H1 (cell line): ENCODE results near the gene RPL38.

Experiments used
- GABPA ChIP-seq: IDR thresholded peaks from 2 replicates; pipeline ENCODE4 v1.6.1; 2011; ENCODE audit warnings: mild to moderate bottlenecking, low read length, moderate library complexity, borderline replicate concordance; ENCODE audit not compliant: insufficient read depth
- MAFK ChIP-seq: IDR thresholded peaks from 2 replicates; pipeline ENCODE4 v1.6.1; 2012; ENCODE audit warnings: low read depth, mild to moderate bottlenecking, improper control_type of control experiment, low read length
- POLR2A ChIP-seq, 2 experiments: IDR thresholded peaks; 1 replicate in 1 of 2; 2 replicates in 1 of 2; pipeline ENCODE4 v1.6.1; 2011; ENCODE audit warnings: low read depth in 2 of 2, low read length in 2 of 2, mild to moderate bottlenecking in 2 of 2; ENCODE audit errors: control extremely low read depth in 1 of 2
- POLR2AphosphoS5 ChIP-seq: IDR thresholded peaks from 2 replicates; pipeline ENCODE4 v1.6.1; 2011; ENCODE audit warnings: low read depth, low read length
- RFX5 ChIP-seq: IDR thresholded peaks from 2 replicates; pipeline ENCODE4 v1.6.1; 2011; ENCODE audit warnings: low read depth, low read length, improper control_type of control experiment, borderline replicate concordance
- SIN3A ChIP-seq, 2 experiments: IDR thresholded peaks in 1 of 2; conservative IDR thresholded peaks in 1 of 2; 2 replicates each; pipeline ENCODE4 v1.6.1; 2011 to 2012; ENCODE audit warnings: low read length in 2 of 2, improper control_type of control experiment in 1 of 2, low read depth in 1 of 2, mild to moderate bottlenecking in 1 of 2
- USF2 ChIP-seq: IDR thresholded peaks from 2 replicates; pipeline ENCODE4 v1.6.1; 2011; ENCODE audit warnings: low read length, improper control_type of control experiment
- TF ChIP-seq, protein P1 (sequence below), 3 experiments: IDR thresholded peaks; 1 replicate in 2 of 3; 2 replicates in 1 of 3; pipeline versions ENCODE4 v1.5.1 to v1.6.1; 2011; ENCODE audit warnings: low read length in 3 of 3, mild to moderate bottlenecking in 3 of 3, inconsistent platforms in 2 of 3, low read depth in 1 of 3, moderate library complexity in 1 of 3; ENCODE audit not compliant: insufficient read depth in 1 of 3; ENCODE audit errors: control extremely low read depth in 1 of 3

DNA sequence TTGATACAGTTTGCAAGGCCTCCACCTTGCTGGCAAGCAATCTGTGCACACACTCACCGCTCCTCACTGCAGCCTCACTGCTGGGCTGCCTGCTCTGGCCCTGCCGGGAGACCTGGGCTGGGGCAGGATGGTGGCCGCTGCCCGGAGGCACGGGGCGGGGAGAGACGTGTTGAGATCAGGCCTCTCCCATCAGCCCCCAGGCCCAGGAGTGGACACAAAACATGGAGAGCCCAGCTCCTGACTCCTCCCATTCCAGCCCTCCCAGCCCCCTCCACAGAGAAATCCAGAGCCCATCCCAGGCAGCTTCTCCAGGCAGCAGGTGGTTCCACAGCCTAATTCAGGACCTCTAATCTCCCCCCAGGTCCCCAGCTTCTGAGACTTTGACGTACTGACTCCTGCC lies 23.1 kb upstream of the RPL38 start:
- TF ChIP-seq MAFK: no peak
- TF ChIP-seq, protein P1, sequence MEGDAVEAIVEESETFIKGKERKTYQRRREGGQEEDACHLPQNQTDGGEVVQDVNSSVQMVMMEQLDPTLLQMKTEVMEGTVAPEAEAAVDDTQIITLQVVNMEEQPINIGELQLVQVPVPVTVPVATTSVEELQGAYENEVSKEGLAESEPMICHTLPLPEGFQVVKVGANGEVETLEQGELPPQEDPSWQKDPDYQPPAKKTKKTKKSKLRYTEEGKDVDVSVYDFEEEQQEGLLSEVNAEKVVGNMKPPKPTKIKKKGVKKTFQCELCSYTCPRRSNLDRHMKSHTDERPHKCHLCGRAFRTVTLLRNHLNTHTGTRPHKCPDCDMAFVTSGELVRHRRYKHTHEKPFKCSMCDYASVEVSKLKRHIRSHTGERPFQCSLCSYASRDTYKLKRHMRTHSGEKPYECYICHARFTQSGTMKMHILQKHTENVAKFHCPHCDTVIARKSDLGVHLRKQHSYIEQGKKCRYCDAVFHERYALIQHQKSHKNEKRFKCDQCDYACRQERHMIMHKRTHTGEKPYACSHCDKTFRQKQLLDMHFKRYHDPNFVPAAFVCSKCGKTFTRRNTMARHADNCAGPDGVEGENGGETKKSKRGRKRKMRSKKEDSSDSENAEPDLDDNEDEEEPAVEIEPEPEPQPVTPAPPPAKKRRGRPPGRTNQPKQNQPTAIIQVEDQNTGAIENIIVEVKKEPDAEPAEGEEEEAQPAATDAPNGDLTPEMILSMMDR (IDR thresholded peaks at IDR 0.05; ENCODE audit: control extremely low read depth in 1 of 3, insufficient read depth in 1 of 3, low read depth in 1 of 3, low read length in 3 of 3): no peak
- no peak for TF ChIP-seq GABPA
- no peak for TF ChIP-seq USF2
- no peak for TF ChIP-seq SIN3A (conservative IDR thresholded peaks at IDR 0.05 in 1 of 2, IDR thresholded peaks at IDR 0.05 in 1 of 2; ENCODE audit: low read depth in 1 of 2, low read length in 2 of 2)
- TF ChIP-seq POLR2AphosphoS5: no peak
- no peak for TF ChIP-seq POLR2A (IDR thresholded peaks at IDR 0.05; ENCODE audit: control extremely low read depth in 1 of 2, low read depth in 2 of 2, low read length in 2 of 2)
- no peak for TF ChIP-seq RFX5
